GM21825 (cell line): ENCODE data around the gene SULF2.

Experiments used
- ATAC-seq: cut with Tn5 transposase; IDR thresholded peaks from one replicate; pipeline ENCODE4 v1.9.1; 2021; ENCODE audit warnings: mild to moderate bottlenecking, moderate library complexity; ENCODE audit not compliant: unreplicated experiment

Gene SULF2

DNA sequence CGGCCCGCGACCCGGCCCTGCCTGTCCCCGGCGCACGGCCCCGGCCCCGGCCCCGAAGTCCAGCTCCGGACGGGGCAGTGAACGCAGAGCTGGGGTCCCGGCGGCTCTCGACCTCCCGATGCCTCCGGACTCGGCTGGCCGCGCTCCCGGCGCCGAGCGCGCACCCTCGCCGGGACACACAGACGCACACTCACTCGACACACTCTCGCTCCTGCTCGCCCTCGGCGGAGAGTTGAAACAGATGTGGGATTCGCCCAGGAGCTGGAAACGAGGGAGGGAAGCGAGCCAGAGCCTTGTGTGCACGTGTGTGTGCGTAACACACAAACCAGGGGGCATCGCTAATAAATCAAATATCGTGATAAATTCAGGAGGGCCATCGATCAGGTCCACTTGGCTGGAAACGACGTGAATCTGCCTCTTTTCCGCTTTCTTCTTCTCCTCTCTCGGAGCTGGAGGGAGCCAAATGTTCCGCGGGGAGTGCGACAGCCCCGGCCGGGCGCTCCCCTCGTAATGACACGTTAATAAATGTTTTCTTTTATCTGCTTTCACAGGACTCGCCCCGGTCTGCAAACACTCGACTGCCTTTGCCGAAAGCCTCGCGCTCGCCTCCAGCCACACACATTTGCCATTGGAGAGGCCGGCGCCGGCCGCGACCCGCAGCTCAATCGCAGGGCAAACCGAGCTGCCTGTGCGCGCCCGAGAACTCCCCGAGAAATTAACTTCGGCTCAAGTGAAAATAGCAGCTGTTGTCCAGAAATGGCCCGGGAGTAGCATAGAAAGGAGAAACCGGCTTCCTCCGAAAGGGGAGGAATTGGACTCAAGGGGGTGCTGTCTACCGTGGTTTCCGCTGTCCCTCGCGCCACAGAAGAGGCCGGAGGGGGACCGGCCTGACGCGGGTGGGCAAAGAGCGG is 828 bp upstream of the SULF2 start:
- no peak for ATAC-seq

DNA sequence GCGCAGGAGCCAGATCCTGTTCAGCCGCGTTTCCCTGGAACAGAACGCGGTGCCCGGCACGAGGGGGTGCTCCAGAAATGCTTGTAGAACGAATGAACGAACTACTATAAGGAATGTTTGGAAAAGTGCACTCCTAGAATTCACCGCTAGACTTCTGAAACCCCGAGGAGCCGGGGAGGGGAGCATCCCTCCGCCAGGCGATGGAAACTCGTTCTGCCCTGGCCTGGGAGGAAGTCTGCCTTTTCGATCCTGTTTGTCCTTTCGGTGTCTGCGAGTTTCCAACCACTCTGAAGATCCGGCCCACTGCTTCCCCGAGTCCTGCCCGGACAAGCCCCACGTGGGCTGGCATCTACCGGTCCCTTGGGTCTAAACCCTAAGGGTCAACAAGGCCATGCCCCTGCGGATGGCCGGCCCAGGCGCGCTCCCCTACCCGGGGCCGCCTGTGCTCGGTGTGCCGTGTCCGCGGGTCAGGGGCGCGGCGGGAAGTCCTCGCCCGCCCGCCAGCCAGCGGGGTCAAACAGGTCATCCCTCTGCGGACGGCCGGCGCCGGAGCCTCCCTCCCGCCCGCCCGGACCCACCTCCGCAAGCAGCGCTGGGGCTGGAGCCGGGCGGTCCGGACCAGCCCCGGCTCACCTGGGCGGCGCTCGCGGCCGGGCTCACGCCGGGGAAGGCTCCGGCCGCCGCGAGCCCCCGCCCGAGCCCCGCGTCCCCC is 526 bp downstream of the SULF2 start:
- ATAC-seq = no peak

- no peak for ATAC-seq
These were observed 1.3 kb downstream of the SULF2 start for GRCh38 chr20:47783828-47784598.

GRCh38 chr20:47782920-47783552 is 2.2 kb downstream of the SULF2 start:
- no peak for ATAC-seq

DNA sequence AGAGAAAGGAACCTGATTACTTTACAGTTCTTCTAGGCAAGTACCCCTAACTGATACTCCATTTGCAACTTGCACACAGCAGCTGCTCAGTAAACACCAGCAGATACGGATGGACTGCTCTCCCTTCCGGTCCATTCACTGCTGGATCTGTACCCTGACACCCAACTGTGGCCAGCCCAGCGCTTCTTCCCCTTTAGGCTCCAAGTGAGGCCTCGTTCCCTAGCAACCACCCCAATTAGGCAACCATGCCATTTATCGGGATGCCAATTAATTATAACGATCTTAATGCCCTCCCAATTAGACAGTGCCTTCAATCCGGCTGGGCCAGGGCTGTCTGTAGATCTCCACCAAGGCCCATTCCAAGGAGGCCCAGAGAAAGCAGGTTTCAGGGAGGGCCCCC is 3.2 kb downstream of the SULF2 start:
- no peak for ATAC-seq

- no peak for ATAC-seq
These were observed 3.6 kb downstream of the SULF2 start for GRCh38 chr20:47781632-47782031.

- no peak for ATAC-seq
These were observed 4.4 kb downstream of the SULF2 start for GRCh38 chr20:47780720-47781389.

DNA sequence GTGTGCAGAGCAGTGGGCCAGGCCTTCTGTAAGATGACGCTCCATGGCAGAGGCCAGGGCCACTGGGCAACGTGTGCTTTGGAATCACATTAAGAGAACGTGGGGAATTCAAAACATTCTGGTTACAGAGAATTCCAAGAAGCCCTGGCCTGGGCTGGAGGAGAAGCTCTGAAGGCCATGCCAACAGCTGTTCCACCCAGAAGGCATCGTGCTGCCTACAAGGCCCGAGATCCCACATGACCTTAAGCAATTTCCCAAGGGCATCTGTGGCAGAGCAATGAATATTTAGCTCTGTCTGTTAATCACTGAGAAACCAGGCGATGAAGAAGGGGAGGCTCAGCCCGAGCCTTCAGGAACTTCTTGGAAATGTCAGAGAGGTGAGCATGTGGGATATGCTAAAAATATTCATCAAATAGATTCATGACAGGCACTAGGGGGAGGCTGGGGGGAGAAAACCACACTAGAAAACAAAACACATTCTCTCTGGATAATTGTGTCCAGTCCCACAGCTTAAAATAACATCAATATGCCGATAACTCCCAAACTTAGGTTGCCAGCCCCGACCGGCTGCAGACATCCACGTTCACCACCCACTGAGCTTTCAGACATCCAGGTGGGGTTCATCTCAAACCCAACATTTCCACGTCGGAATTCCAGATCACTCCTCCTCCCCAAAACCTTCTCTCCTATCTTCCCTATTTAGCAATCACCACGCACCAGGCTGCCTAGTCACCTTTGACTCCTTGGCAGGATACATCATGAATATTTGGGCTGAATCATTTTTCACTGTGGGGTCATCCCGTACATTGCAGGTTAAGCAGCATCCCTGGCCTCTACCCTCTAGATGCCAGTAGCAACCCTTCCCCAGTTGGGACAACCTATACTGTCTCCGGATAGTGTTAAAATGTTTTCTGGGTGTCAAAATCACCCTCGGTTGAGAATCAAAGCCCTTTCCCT is 6.6 kb downstream of the SULF2 start:
- no peak for ATAC-seq

DNA sequence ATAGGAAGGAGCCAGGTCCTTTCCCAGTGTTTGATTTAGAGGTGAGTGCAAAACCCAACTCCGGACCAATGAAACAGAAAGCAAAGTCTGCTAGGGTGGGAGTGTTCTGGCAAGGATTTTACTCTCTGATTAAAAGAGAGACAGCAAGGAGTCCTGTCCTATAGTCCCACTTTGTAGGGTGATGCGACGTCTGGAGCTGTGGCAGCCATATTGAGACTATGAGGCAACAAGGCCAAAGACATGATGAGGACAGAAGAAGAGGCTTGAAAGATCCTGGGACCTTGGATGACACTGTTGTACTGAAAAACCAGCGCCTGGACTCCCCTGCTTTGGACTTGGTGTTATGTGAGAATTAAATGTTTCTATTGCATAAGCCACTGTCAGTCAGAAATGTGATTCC is 8.1 kb downstream of the SULF2 start:
- no peak for ATAC-seq

- ATAC-seq = no peak
These were observed 8.6 kb downstream of the SULF2 start for GRCh38 chr20:47776639-47777038.

DNA sequence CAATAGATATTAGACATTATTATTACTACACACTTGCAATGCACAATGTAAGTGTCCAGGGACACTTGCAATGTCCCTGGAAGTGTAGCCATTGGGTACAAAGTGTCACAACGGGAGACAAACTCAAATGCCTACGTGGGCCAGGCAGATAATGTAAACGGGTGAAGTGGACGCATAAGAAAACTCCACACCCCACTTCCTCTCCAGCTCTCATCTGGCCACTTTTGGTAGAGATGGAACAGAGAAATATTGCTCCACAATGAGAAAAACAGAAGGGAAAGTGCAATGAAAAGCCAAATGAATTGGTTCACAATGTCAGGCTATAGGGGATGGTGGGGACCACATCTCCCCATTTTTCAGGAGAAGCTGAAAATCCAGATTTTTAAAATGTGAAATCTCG is 9.4 kb downstream of the SULF2 start:
- no peak for ATAC-seq

GRCh38 chr20:47775039-47775438 is 10.2 kb downstream of the SULF2 start:
- ATAC-seq = no peak

GRCh38 chr20:47774131-47774777 is 11.0 kb downstream of the SULF2 start:
- ATAC-seq = no peak

DNA sequence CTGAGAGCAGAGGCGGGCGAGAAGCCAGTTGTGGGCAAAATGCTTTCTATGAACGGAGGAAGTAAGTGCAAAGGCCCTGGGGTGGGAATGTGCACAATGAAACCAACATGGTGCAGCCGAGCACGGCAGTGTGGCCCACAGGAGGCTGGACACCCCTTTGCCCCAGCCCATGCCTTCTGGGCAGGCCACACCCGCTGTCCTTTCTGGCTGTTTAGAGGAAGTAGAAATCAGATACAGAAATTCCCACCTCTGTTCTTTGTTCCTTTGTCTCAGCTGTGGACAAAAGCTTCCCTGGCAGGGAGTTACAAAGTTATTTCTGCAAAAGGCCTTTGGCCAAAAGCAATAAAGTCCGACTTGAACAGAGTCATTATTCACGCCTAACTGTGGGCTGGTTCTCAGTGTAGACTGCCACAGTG is 11.9 kb downstream of the SULF2 start:
- ATAC-seq = no peak

DNA sequence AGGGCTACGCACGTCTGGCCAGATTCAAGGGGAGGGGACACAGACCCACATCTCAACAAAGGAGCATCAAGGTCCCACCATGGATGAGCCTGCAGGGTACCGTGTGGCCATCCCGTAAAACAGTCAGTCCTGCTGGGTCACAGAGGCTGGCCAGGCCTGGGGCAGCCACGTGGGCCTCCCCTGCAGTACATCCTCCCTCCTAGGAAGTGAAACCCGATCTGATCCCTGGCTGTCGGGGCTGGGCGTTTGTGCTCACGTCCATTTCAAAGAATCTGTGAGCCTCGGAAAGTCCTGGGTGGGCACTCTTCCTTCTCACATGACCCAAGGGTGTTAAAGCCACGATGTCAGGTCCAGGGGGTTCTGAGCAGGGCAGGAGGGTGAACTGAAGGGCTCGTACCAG is 14.3 kb downstream of the SULF2 start:
- ATAC-seq = no peak

- no peak for ATAC-seq
These were observed 17.1 kb downstream of the SULF2 start for GRCh38 chr20:47768016-47768824.

DNA sequence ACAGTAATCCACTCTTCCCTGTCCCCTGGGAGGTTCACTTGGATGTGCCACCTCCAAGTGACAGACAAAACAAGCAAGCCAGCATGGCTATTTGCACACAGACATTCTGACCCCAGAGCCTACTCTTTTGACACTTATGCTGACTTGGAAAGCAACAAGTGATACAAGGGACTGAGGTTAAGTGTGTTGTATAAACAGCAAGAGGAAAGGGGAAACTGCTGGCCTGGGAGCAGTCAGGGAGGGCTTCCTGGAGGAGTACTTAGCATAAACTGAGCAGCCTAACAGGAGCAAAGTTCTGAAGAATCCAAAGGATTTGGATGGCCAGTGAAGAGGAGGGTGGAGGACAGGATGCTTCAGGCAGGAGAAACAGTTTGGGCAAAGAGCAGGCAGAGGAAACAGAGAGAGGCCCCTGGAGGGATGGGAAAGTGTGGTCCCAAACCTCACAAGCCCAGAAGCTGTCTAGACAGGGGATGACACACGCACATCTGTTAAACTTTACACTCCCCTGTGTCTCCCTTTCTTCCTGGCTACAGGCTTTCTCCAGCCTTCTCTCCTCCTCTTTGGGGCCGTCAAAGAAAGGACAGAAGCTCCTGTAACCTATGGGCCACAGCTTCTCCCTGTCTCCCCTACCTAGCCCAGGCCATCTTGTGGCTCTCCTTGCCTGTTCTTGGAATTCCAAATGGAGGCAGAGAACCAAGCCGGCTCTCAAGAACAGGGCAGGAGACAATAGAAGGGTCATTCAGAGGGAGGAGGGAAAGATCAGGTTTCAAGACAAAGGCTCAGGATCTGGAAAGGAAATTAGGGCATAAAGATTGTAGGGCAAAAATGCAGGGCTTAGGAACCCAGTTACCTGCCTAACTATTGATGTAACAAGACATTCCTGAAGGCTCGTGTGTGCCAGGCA is 19.3 kb downstream of the SULF2 start:
- no peak for ATAC-seq
